ENCODE data around the gene FOXP1. TPM values are rescaled to one million over a fixed set of nuclear protein-coding genes. Genes with fewer than 3 reads are reported as not detected.

FOXP1 gene
- total and polyA plus RNA-seq, 2 of the 8 experiments (the other 6 are each of a cell fraction or from before 2014, with no cell fraction given): 13.9 to 25.4 TPM

GRCh38 chr3:71504250-71505036, 79.1 kb downstream of the FOXP1 start:
- Histone ChIP-seq H4K8ac (ENCODE audit: extremely low read depth, insufficient read depth, low read length) (no peak overlapping the region), H3K36me3 (ENCODE audit: control insufficient read depth in 2 of 4, insufficient read depth in 4 of 4, low read length in 3 of 4) (no peaks in the 10 kb centered on the region), H3K23me2 (ENCODE audit: low read depth, low read length) (no peaks in the 10 kb centered on the region), H2BK20ac (ENCODE audit: low read length) (0 out of 2 replicates have a peak overlapping the region, but pooled peaks have one; percentile 0), H3K23ac (ENCODE audit: insufficient read length) (no peak overlapping the region), H2AK5ac (ENCODE audit: low read depth, low read length) (no peak overlapping the region), H3K14ac (ENCODE audit: insufficient read length) (no peak overlapping the region), H2BK15ac (ENCODE audit: low read length) (no peak overlapping the region), H3K18ac (ENCODE audit: extremely low read depth, low read length) (no peak overlapping the region), H3K4ac (replicated peaks; ENCODE audit: insufficient read length, low read depth, low read length) (no peak overlapping the region), H2BK5ac (ENCODE audit: low read depth, low read length) (no peak overlapping the region), H4K20me1 (replicated peaks in 1 of 2; ENCODE audit: control insufficient read depth in 1 of 2, insufficient read depth in 2 of 2, low read length in 2 of 2) (no peaks in the 10 kb centered on the region), H3K4me1 (replicated peaks in 1 of 4; ENCODE audit: control insufficient read depth in 3 of 4, insufficient read depth in 4 of 4, low read length in 3 of 4) (peaks cover 0 to 7% (median 2%) of the 10 kb centered on the region in 4 experiments; a peak in 2 of 7 replicates), H3K56ac (replicated peaks; ENCODE audit: insufficient read length, low read depth, low read length) (no peak overlapping the region), H2AFZ (ENCODE audit: low read length) (no peak overlapping the region), H2BK120ac (replicated peaks; ENCODE audit: low read depth, low read length) (no peak overlapping the region), H3K27me3 (replicated peaks in 1 of 4; ENCODE audit: control insufficient read depth in 3 of 4, extremely low read depth in 1 of 4, insufficient read depth in 3 of 4, low read length in 3 of 4) (no peaks in the 10 kb centered on the region), H4K91ac (replicated peaks; ENCODE audit: insufficient read length, low read length) (no peak overlapping the region), H3K9ac (replicated peaks in 1 of 4; ENCODE audit: extremely low read depth in 1 of 4, low read depth in 3 of 4, low read length in 3 of 4) (no peak overlapping the region), H3K9me3 (ENCODE audit: insufficient read depth in 2 of 2, low read depth in 1 of 2, low read length in 1 of 2) (no peaks in the 10 kb centered on the region), H3K4me3 (ENCODE audit: extremely low read depth in 1 of 4, insufficient read depth in 2 of 4, low read depth in 3 of 4, low read length in 4 of 4) (no peak overlapping the region), H3K79me1 (ENCODE audit: low read depth, low read length) (no peaks in the 10 kb centered on the region), H3K27ac (ENCODE audit: low read depth, low read length) (no peak overlapping the region), H2BK12ac (ENCODE audit: low read depth, low read length) (no peak overlapping the region), H3K4me2 (ENCODE audit: insufficient read depth in 1 of 2, low read depth in 2 of 2, low read length in 2 of 2) (no peak overlapping the region), H3K79me2 (ENCODE audit: control insufficient read depth in 1 of 2, insufficient read depth in 2 of 2, low read length in 2 of 2) (no peaks in the 10 kb centered on the region; a peak in 1 of 4 replicates), H4K5ac (ENCODE audit: insufficient read length, low read depth, low read length) (no peak overlapping the region)
- FAIRE-seq (no peak), DNase-seq (ENCODE audit: low read depth in 1 of 2, low spot score in 2 of 2) (no peak)
- POLR2A ChIA-PET (ENCODE audit: partially characterized antibody): no interaction called here
- TF ChIP-seq SP4 (IDR thresholded peaks at IDR 0.05; ENCODE audit: low read length): no peak
- TF ChIP-seq MAFK (IDR thresholded peaks at IDR 0.05; ENCODE audit: low read depth, low read length): no peak
- no peak for TF ChIP-seq SP1 (IDR thresholded peaks at IDR 0.05; ENCODE audit: low read depth, low read length)
- TF ChIP-seq POLR2AphosphoS5 (IDR thresholded peaks at IDR 0.05; ENCODE audit: low read depth, low read length): no peak
- TF ChIP-seq CREB1 (IDR thresholded peaks at IDR 0.05): no peak
- 87% methylated on average over 15 of the region's 15 CpGs; no CpG with 5 or more reads in 1 of the 2 experiments for WGBS, 2 experiments (ENCODE audit: extremely low coverage in 1 of 2, insufficient coverage in 1 of 2, insufficient read length in 1 of 2, insufficient replicate concordance in 2 of 2, low coverage in 1 of 2, low lambda C conversion rate in 2 of 2, missing lambda C conversion rate in 1 of 2)
- CTCF ChIA-PET (ENCODE audit: partially characterized antibody): interaction anchor here (1.1 to 2.3 kb wide), 2 partner anchors 16 to 123 kb away, joined by 4 read pairs; no protein-coding TSS in a partner anchor

Measured in H1 (cell line).